Fibroblast of lung (primary cell): Measurements from ENCODE around the gene FNBP1L. TPM values are rescaled to one million over a fixed set of nuclear protein-coding genes. Genes with fewer than 3 reads are reported as not detected.
A peak's percentile ranks its signal among the peaks of the same experiment; 100 is the strongest.

Experiments used
- DNase-seq, 2 donors: peaks; one replicate each; pipeline versions ENCODE4 v3.0.0 to v3.0.0-alpha.2; 2010; ENCODE audit warnings: low read depth in 2 of 2
- H2AFZ ChIP-seq: 2 replicates; pipeline ENCODE4 v1.5.1; 2012; ENCODE audit warnings: low read length, control low read depth, inconsistent platforms
- H3K27ac ChIP-seq: 2 replicates; pipeline ENCODE4 v1.5.1; 2011; ENCODE audit warnings: low read length, control low read depth; ENCODE audit not compliant: insufficient read depth
- H3K27me3 ChIP-seq: 2 replicates; pipeline ENCODE4 v1.5.1; 2011; ENCODE audit warnings: mild to moderate bottlenecking, low read length; ENCODE audit not compliant: control insufficient read depth, insufficient read depth
- H3K36me3 ChIP-seq: 2 replicates; pipeline ENCODE4 v1.5.1; 2011; ENCODE audit warnings: low read length; ENCODE audit not compliant: control insufficient read depth, insufficient read depth
- H3K4me1 ChIP-seq: 2 replicates; pipeline ENCODE4 v1.5.1; 2011; ENCODE audit warnings: low read length; ENCODE audit not compliant: control insufficient read depth, insufficient read depth; ENCODE audit errors: extremely low read depth
- H3K4me2 ChIP-seq: 2 replicates; pipeline ENCODE4 v1.5.1; 2011; ENCODE audit warnings: low read length, control low read depth; ENCODE audit not compliant: insufficient read depth; ENCODE audit errors: extremely low read depth
- H3K4me3 ChIP-seq, 4 experiments: fragments of 200-600 bp in 1 of 4; sonication (generic) in 1 of 4; replicated peaks in 1 of 4; 2 replicates each; pipeline ENCODE4 v1.5.1; 2011 to 2016; ENCODE audit warnings: low read length in 4 of 4, low read depth in 3 of 4, mild to moderate bottlenecking in 3 of 4, control low read depth in 2 of 4, inconsistent platforms in 1 of 4, mixed read lengths in 1 of 4; ENCODE audit not compliant: insufficient read depth in 1 of 4; ENCODE audit errors: control extremely low read depth in 1 of 4
- H3K79me2 ChIP-seq: 2 replicates; pipeline ENCODE4 v1.5.1; 2012; ENCODE audit warnings: mild to moderate bottlenecking, low read length, inconsistent platforms; ENCODE audit not compliant: control insufficient read depth, insufficient read depth
- H3K9ac ChIP-seq: 2 replicates; pipeline ENCODE4 v1.5.1; 2011; ENCODE audit warnings: mild to moderate bottlenecking, low read length, control low read depth; ENCODE audit not compliant: insufficient read depth
- H3K9me3 ChIP-seq: 2 replicates; pipeline ENCODE4 v1.5.1; 2012; ENCODE audit warnings: low read depth, low read length; ENCODE audit not compliant: control insufficient read depth, insufficient read depth
- H4K20me1 ChIP-seq: 2 replicates; pipeline ENCODE4 v1.5.1; 2011; ENCODE audit warnings: low read length; ENCODE audit not compliant: control insufficient read depth, insufficient read depth; ENCODE audit errors: extremely low read depth
- CTCF ChIP-seq, 2 donors: IDR thresholded peaks in 1 of 2; conservative IDR thresholded peaks in 1 of 2; 1 replicate in 1 of 2; 2 replicates in 1 of 2; pipeline ENCODE4 v1.5.1; 2011 to 2012; ENCODE audit warnings: low read length in 2 of 2, control low read depth in 1 of 2, inconsistent platforms in 1 of 2, low read depth in 1 of 2, mild to moderate bottlenecking in 1 of 2
- EZH2 ChIP-seq: IDR thresholded peaks from 2 replicates; pipeline ENCODE4 v1.5.1; 2012; ENCODE audit warnings: low read length, control low read depth, mild to moderate bottlenecking; ENCODE audit errors: missing control alignments
- polyA plus RNA-seq, 2 donors: library from polyadenylated mRNA; depleted of rRNA in 1 of 2; stranded (reverse) in 1 of 2; unstranded in 1 of 2; fragments of >200 nt; gene quantifications; 2 replicates each; pipeline ENCODE4 v1.2.1, GENCODE V29; 2011 to 2012; ENCODE audit warnings: missing spikeins in 1 of 2
- total RNA-seq: library from RNA; depleted of rRNA; stranded (reverse); fragments of >200 nt; gene quantifications from 2 replicates; pipeline ENCODE4 v1.2.1, GENCODE V29; 2014

Gene FNBP1L
- total and polyA plus RNA-seq, 2 donors (not counting 1 experiment from before 2014, with no cell fraction given): 3.0 to 4.1 TPM

GRCh38 chr1:93446837-93447451 lies 974 bp upstream of the FNBP1L start:
- no peak for DNase-seq
- Histone ChIP-seq H3K27me3 (peaks cover 10% of the 10 kb centered on the region), H2AFZ (no peak overlapping the region), H4K20me1 (no peaks in the 10 kb centered on the region), H3K9ac (no peak overlapping the region), H3K4me2 (peak overlapping the region; percentile 90), H3K79me2 (no peaks in the 10 kb centered on the region), H3K27ac (no peak overlapping the region), H3K9me3 (no peaks in the 10 kb centered on the region), H3K4me3 (peak overlapping the region in 3 of 4 experiments; percentile 69 to 76 (median 70)), H3K36me3 (no peaks in the 10 kb centered on the region), H3K4me1 (peaks cover 3% of the 10 kb centered on the region)
- TF ChIP-seq EZH2 (peak; percentile 18), CTCF (conservative IDR thresholded peaks at IDR 0.05 in 1 of 2, IDR thresholded peaks at IDR 0.05 in 1 of 2; ENCODE audit: low read depth in 1 of 2, low read length in 2 of 2) (no peak)

GRCh38 chr1:93448292-93448982 lies 519 bp downstream of the FNBP1L start:
- Histone ChIP-seq H3K36me3 (no peaks in the 10 kb centered on the region), H3K27me3 (peaks cover 10% of the 10 kb centered on the region), H3K4me2 (peak overlapping the region; percentile 78), H3K27ac (no peak overlapping the region), H3K4me3 (peak overlapping the region; percentile 70 to 89 (median 77)), H3K9me3 (no peaks in the 10 kb centered on the region), H3K4me1 (peaks cover 3% of the 10 kb centered on the region), H3K79me2 (no peaks in the 10 kb centered on the region), H3K9ac (peak overlapping the region; percentile 49), H2AFZ (peak overlapping the region; percentile 56), H4K20me1 (no peaks in the 10 kb centered on the region)
- DNase-seq: peak in 1 of 2 donors; percentile 31
- TF ChIP-seq EZH2: peak; percentile 41
- no peak for TF ChIP-seq CTCF (conservative IDR thresholded peaks at IDR 0.05 in 1 of 2, IDR thresholded peaks at IDR 0.05 in 1 of 2; ENCODE audit: low read depth in 1 of 2, low read length in 2 of 2)

- H3K4me2 ChIP-seq: peak overlapping the region; percentile 78
- DNase-seq: peak; percentile 56 to 65
- peaks cover 3% of the 10 kb centered on the region for H3K4me1 ChIP-seq
- H2AFZ ChIP-seq: peak overlapping the region; percentile 46
- no peaks in the 10 kb centered on the region for H3K79me2 ChIP-seq
- peak overlapping the region; percentile 70 to 89 (median 77) for H3K4me3 ChIP-seq
- no peak overlapping the region for H3K9ac ChIP-seq
- H4K20me1 ChIP-seq: no peaks in the 10 kb centered on the region
- no peak for TF ChIP-seq CTCF (conservative IDR thresholded peaks at IDR 0.05 in 1 of 2, IDR thresholded peaks at IDR 0.05 in 1 of 2; ENCODE audit: low read depth in 1 of 2, low read length in 2 of 2)
- TF ChIP-seq EZH2: peak; percentile 80
- H3K36me3 ChIP-seq: no peaks in the 10 kb centered on the region
- peaks cover 10% of the 10 kb centered on the region for H3K27me3 ChIP-seq
- no peaks in the 10 kb centered on the region for H3K9me3 ChIP-seq
- H3K27ac ChIP-seq: no peak overlapping the region
These were observed 1.3 kb downstream of the FNBP1L start for GRCh38 chr1:93448983-93449804.
